ES-I3 (cell line): Measurements from ENCODE around the gene EBF4.
"Not testable (repeated sequence)": the region's sequence is repeated elsewhere in the genome, so short reads cannot be mapped to it uniquely, and the experiment has no call there.

Experiments
- H3K36me3 ChIP-seq: 2 replicates; pipeline ENCODE4 v1.6.1; 2013; ENCODE audit warnings: mild to moderate bottlenecking, low read length, control low read depth, moderate library complexity; ENCODE audit not compliant: insufficient read depth
- H3K4me1 ChIP-seq: 2 replicates; pipeline ENCODE4 v1.6.1; 2013; ENCODE audit warnings: mild to moderate bottlenecking, control low read depth, low read length; ENCODE audit not compliant: insufficient read depth
- H3K9ac ChIP-seq: 2 replicates; pipeline ENCODE4 v1.6.1; 2013; ENCODE audit warnings: low read depth, mild to moderate bottlenecking, low read length, moderate library complexity
- H3K9me3 ChIP-seq: 2 replicates; pipeline ENCODE4 v1.6.1; 2013; ENCODE audit warnings: mild to moderate bottlenecking, low read length, moderate library complexity; ENCODE audit not compliant: control insufficient read depth, insufficient read depth

EBF4 gene

GRCh38 chr20:2759143-2759542 is 66.6 kb downstream of the EBF4 start:
- Histone ChIP-seq H3K9me3 (no peaks in the 10 kb centered on the region), H3K36me3 (no peaks in the 10 kb centered on the region), H3K4me1 (peaks cover 7% of the 10 kb centered on the region), H3K9ac (no peak overlapping the region)

GRCh38 chr20:2759603-2760296 is 67.2 kb downstream of the EBF4 start:
- Histone ChIP-seq H3K9ac (no peak overlapping the region), H3K4me1 (peaks cover 7% of the 10 kb centered on the region), H3K36me3 (no peaks in the 10 kb centered on the region), H3K9me3 (no peaks in the 10 kb centered on the region)

- no peaks in the 10 kb centered on the region for H3K9me3 ChIP-seq
- peaks cover 7% of the 10 kb centered on the region for H3K4me1 ChIP-seq
- no peaks in the 10 kb centered on the region for H3K36me3 ChIP-seq
- no peak overlapping the region for H3K9ac ChIP-seq
Measured at GRCh38 chr20:2760297-2760951, 67.8 kb downstream of the EBF4 start.

- Histone ChIP-seq H3K4me1 (peaks cover 7% of the 10 kb centered on the region), H3K9ac (no peak overlapping the region), H3K36me3 (no peaks in the 10 kb centered on the region), H3K9me3 (no peaks in the 10 kb centered on the region)
Measured at GRCh38 chr20:2760952-2761305, 68.3 kb downstream of the EBF4 start.

- Histone ChIP-seq H3K36me3 (no peaks in the 10 kb centered on the region), H3K9me3 (no peaks in the 10 kb centered on the region), H3K4me1 (peaks cover 7% of the 10 kb centered on the region), H3K9ac (no peak overlapping the region)
Measured at GRCh38 chr20:2761885-2762284, 69.3 kb downstream of the EBF4 start.

- H3K4me1 ChIP-seq, result peaks cover 7% of the 10 kb centered on the region
- H3K36me3 ChIP-seq, result no peaks in the 10 kb centered on the region
- H3K9me3 ChIP-seq, result no peaks in the 10 kb centered on the region
- H3K9ac ChIP-seq, result no peak overlapping the region
Measured at GRCh38 chr20:2762578-2763131, 70.1 kb downstream of the EBF4 start.

- Histone ChIP-seq H3K36me3 (no peaks in the 10 kb centered on the region), H3K4me1 (peaks cover 7% of the 10 kb centered on the region), H3K9ac (no peak overlapping the region), H3K9me3 (no peaks in the 10 kb centered on the region)
Measured at GRCh38 chr20:2763186-2763585, 70.6 kb downstream of the EBF4 start.

GRCh38 chr20:2767768-2768631 is 75.4 kb downstream of the EBF4 start:
- Histone ChIP-seq H3K9me3 (no peaks in the 10 kb centered on the region), H3K36me3 (no peaks in the 10 kb centered on the region), H3K4me1 (no peaks in the 10 kb centered on the region), H3K9ac (no peak overlapping the region)

- no peak overlapping the region for H3K9ac ChIP-seq
- H3K9me3 ChIP-seq, result no peaks in the 10 kb centered on the region
- H3K4me1 ChIP-seq, result no peaks in the 10 kb centered on the region
- no peaks in the 10 kb centered on the region for H3K36me3 ChIP-seq
Measured at GRCh38 chr20:2768632-2769015, 76.0 kb downstream of the EBF4 start.

GRCh38 chr20:2770091-2770490 is 77.5 kb downstream of the EBF4 start:
- not testable (repeated sequence) for H3K4me1 ChIP-seq, H3K36me3 ChIP-seq, H3K9me3 ChIP-seq, H3K9ac ChIP-seq

GRCh38 chr20:2771631-2772080 is 79.1 kb downstream of the EBF4 start:
- H3K9me3 ChIP-seq, result no peaks in the 10 kb centered on the region
- H3K4me1 ChIP-seq, result no peaks in the 10 kb centered on the region
- H3K9ac ChIP-seq, result no peak overlapping the region
- no peaks in the 10 kb centered on the region for H3K36me3 ChIP-seq

- Histone ChIP-seq H3K4me1 (no peaks in the 10 kb centered on the region), H3K9me3 (no peaks in the 10 kb centered on the region), H3K36me3 (no peaks in the 10 kb centered on the region), H3K9ac (no peak overlapping the region)
Measured at GRCh38 chr20:2773812-2774211, 81.2 kb downstream of the EBF4 start.

- Histone ChIP-seq H3K36me3 (no peaks in the 10 kb centered on the region), H3K4me1 (no peaks in the 10 kb centered on the region), H3K9me3 (no peaks in the 10 kb centered on the region), H3K9ac (no peak overlapping the region)
Measured at GRCh38 chr20:2775139-2775538, 82.6 kb downstream of the EBF4 start.

- H3K36me3 ChIP-seq, result no peaks in the 10 kb centered on the region
- H3K4me1 ChIP-seq, result no peaks in the 10 kb centered on the region
- no peak overlapping the region for H3K9ac ChIP-seq
- H3K9me3 ChIP-seq, result no peaks in the 10 kb centered on the region
Measured at GRCh38 chr20:2778602-2779321, 86.2 kb downstream of the EBF4 start.
